Measurements from ENCODE around the gene MYBL2.

MYBL2 gene

GRCh38 chr20:43724383-43724782 lies 57.5 kb downstream of the MYBL2 start:
- no peak for DNase-seq

GRCh38 chr20:43725666-43726065 lies 58.8 kb downstream of the MYBL2 start:
- no peak for DNase-seq

- no peak for DNase-seq
Measured at GRCh38 chr20:43726333-43726732, 59.4 kb downstream of the MYBL2 start.

DNA sequence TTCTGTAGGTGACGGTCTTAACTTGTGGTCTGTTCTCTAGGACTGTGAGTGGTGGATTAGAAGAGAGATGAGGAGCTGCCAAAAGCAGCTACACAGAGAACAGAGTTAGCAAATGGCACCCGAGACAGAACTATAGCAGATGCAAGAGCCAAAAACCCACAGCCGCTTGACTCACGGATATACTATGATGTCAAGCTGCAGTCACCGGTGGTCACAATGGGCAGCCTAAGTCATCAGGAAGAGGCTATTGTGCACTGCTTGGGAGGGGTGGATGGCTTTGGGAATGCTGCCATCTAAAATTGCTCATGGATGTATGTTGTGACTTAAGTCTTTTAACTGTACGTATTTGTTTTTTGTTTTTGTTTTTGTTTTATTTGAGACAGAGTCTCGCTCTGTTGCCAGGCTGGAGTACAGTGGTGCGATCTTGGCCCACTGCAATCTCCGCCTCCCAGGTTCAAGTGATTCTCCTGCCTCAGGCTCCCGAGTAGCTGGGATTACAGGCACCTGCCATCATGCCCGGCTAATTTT lies 60.0 kb downstream of the MYBL2 start, which contains the start of gene GTSF1L:
TSS of gene GTSF1L (minus strand) at position 192 of the 528 bp plus-strand sequence. CDS start 308 bp downstream, outside the sequence.
- DNase-seq: no peak

- DNase-seq: no peak
Measured at GRCh38 chr20:43727980-43728590, 61.2 kb downstream of the MYBL2 start.

DNA sequence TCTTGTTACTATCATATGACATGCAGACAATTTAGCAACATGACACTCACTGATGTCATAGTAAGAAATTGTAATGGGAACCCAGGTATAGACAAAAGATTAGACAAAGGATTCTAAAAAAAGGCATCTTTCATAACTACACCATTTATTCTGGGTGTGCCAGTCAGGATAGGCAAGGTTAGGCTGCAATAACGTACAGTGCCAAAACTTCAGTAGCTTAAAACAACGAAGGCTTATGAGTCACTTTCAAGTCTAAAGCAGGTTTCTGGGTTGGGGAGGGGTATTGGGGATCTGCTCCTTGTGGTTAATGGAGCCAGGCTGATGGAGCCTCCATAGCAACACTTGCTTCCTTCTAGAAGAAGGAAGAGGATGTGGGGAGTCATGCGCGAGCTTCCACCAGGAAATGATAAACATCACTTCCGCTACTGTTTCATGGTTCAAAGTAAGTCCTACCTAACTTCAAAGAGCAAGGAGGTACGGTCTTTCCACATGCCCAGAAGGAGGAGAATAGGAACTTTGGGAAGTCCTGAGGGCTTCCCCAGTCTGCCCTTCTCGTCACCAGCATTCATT lies 61.9 kb downstream of the MYBL2 start:
- DNase-seq: no peak

GRCh38 chr20:43731469-43731868 lies 64.6 kb downstream of the MYBL2 start:
- DNase-seq: no peak

DNA sequence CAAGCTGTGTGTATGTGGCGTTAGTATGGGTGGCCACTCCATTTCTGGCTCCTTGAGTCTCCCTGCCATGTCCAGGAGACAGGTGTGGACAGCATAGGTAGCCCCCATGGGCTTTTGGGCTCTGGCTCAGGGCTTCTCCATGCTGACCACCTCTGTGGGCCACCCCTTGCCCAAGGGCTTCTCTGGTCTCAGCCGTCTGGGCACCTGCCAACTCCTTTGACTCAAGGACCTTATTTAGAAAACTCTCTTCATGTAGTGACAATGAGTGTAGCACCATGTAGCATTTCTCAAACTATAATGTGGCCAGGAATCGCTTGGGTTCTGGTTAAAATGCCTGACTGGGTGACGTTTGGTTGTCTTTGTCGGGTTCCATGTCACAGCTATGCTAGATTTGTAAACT lies 65.0 kb downstream of the MYBL2 start:
- no peak for DNase-seq

- DNase-seq: no peak
Measured at GRCh38 chr20:43736588-43737158, 69.8 kb downstream of the MYBL2 start.

GRCh38 chr20:43737925-43738324 lies 71.0 kb downstream of the MYBL2 start:
- no peak for DNase-seq

- no peak for DNase-seq
Measured at GRCh38 chr20:43739148-43739749, 72.3 kb downstream of the MYBL2 start.

DNA sequence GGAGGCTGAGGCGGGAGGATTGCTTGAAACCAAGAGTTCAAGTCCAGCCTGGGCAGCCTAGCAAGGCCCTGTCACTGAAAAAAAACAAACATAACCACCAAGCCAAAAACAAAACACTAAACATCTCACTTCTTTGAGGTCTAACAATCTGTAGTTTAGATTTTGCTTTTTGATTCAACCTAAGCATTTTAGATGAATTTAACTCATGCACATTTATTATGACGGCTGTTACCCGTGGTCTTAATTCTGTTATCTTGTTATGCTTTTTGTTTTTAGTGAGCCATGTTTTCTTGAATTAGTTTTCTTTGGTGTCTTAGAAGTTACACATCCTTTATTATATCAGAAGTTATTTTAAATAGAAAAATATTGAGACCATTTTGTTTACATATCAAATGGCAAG lies 73.7 kb downstream of the MYBL2 start:
- DNase-seq: no peak

GRCh38 chr20:43744151-43744611 lies 77.3 kb downstream of the MYBL2 start:
- peak; percentile 41 for DNase-seq

- no peak for DNase-seq
Measured at GRCh38 chr20:43744966-43745730, 78.2 kb downstream of the MYBL2 start.

- DNase-seq: no peak
Measured at GRCh38 chr20:43746344-43747137, 79.6 kb downstream of the MYBL2 start.

DNA sequence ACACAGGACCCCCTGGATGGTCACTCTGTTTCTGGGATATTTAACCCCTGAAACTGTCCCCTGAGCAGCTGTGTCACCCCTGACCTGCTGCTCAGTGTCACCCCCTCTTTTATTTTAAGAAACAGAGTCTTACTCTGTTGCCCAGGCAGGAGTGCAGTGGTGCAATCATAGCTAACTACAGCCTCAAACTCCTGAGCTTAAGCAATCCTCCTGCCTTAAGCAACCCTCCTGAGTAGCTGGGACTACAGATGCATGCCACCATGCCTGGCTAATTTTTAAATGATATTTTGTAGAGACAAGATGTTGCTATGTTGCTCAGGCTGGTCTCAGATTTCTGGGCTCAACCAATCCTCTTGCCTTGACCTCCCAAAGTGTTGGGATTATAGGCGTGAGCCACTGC lies 81.4 kb downstream of the MYBL2 start:
- no peak for DNase-seq

- no peak for DNase-seq
Measured at GRCh38 chr20:43749734-43750294, 82.9 kb downstream of the MYBL2 start.

DNA sequence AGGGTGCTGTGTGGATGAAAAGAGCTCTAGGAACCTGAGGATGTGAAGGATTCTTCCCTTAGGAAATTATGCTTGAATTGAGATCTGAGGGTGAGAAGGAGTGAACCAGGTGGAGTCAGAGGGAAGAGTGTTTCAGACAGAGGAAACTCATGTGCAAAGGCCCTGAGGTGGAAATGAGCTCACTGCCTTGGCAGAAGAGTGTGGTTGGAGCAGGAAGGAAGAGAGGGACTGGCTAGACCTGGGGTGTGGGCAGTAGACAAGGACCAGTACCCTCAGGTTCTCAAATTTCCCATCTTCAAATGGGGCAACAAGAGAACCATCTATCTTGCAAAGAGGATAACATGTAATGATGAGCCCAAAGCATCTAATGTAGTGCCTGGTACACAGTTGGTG lies 83.9 kb downstream of the MYBL2 start:
- DNase-seq: no peak

DNA sequence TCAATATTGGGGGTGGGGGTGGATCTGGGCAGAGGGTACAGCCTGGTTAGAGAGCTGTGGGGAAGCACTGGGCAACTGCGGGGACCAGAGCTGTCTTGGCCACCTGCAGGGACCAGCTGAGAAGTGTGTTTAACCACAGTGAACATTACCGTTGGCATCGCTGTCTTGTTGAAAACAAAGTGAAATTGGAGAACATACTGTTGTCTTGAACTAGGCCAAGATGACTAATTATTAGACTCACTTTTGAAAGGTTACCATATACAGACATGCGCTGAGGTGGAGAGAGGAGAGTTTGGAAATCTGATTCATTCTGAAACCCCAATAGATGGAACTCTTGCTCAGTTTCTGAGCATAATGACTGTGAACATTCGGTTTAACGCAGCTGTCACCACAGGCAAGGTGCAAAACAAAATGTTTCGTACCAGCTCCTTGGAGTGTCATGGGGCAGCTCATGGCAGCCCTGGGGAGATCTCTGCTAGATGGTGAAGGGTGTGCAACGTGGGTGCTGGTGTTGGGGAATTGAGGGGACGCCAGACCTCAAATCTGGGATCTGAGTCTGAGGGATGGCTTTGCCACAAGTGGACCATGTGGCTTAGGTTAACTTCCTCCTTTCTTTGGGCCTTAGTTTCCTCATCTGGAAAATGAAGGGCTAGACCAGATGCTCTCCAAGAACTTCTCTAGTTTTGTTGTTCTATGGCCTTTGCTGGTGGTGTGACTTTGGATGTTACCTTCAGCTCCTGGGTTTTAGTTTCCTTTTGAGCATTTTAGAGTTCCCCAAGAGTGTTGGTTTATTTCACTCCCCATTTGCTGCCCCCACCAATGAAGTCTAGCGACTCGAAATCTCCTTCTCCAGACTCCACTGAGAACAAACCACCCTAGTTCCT lies 84.5 kb downstream of the MYBL2 start:
- DNase-seq: no peak

DNA sequence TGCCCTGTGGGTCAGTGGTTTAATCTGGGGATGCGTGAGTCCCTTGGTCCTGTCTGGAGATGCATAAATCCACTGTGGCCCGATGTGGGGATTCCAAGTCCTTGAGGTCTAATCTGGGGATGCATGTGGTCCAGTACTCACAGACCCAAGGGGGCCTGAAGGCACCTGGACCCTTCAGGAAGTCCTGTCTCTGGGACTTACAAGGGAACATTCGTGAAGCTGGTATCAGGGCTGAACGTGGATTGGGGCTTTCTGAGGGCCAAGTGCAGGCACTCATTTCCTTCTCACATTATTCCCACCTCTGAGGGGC lies 85.1 kb downstream of the MYBL2 start:
- no peak for DNase-seq
